K562 (cell line): Measurements from ENCODE around the gene SRC. TPM values are rescaled to one million over a fixed set of nuclear protein-coding genes. Genes with fewer than 3 reads are reported as not detected.

Source experiments
- CEBPB ChIP-seq: fragments of 450-650 bp; IDR thresholded peaks from 2 replicates; pipeline ENCODE4 v1.6.1; 2016; ENCODE audit warnings: missing genetic modification characterization, missing compliant biosample characterization
- EGR1 ChIP-seq: fragments of 450-650 bp; conservative IDR thresholded peaks from 2 replicates; pipeline ENCODE4 v1.6.1; 2017; ENCODE audit warnings: mild to moderate bottlenecking
- HDAC3 ChIP-seq: fragments of 450-650 bp; IDR thresholded peaks from 2 replicates; pipeline ENCODE4 v1.6.1; 2018; ENCODE audit warnings: borderline replicate concordance, mild to moderate bottlenecking, moderate library complexity; ENCODE audit not compliant: partially characterized antibody
- MEIS2 ChIP-seq: fragments of 450-650 bp; IDR thresholded peaks from 2 replicates; pipeline ENCODE4 v1.6.1; 2014; ENCODE audit warnings: mild to moderate bottlenecking; ENCODE audit not compliant: partially characterized antibody
- POLR2B ChIP-seq: fragments of 450-650 bp; IDR thresholded peaks from 2 replicates; pipeline ENCODE4 v1.6.1; 2018; ENCODE audit warnings: low read depth; ENCODE audit not compliant: partially characterized antibody
- REST ChIP-seq, 2 experiments: fragments of 450-650 bp; formaldehyde crosslinking in 1 of 2; IDR thresholded peaks; 2 replicates each; pipeline versions ENCODE4 v1.4.0 to v1.6.1; 2014 to 2020; ENCODE audit warnings: mild to moderate bottlenecking in 2 of 2, borderline replicate concordance in 1 of 2, low read depth in 1 of 2
- ZBTB2 ChIP-seq: fragments of 450-650 bp; IDR thresholded peaks from 2 replicates; pipeline ENCODE4 v1.6.1; 2016; ENCODE audit warnings: antibody characterized with exemption
- ZNF121 ChIP-seq: sonication (generic); formaldehyde crosslinking; conservative IDR thresholded peaks from 2 replicates; pipeline ENCODE4 v1.8.0; 2022; ENCODE audit warnings: missing genetic modification reagents
- ZNF239 ChIP-seq: fragments of 250-450 bp; sonication (Bioruptor Pico); IDR thresholded peaks from 2 replicates; pipeline ENCODE4 v1.4.0; 2020; ENCODE audit warnings: mild to moderate bottlenecking
- polyA plus RNA-seq, 8 experiments: library from polyadenylated mRNA; depleted of rRNA in 4 of 8; stranded (reverse) in 5 of 8; unstranded in 3 of 8; fragments of >200 nt; fragmentation: Nextera tagmentation in 2 of 8; fragmentation: Illumina TruSeq in 1 of 8; extraction: Ambion mirVana in 2 of 8; extraction: Trizol in 1 of 8; gene quantifications; 2 replicates each; pipeline versions ENCODE4 v1.2.1 to v1.2.3, GENCODE V29; 2011 to 2014; ENCODE audit warnings: inconsistent platforms in 1 of 8, missing spikeins in 1 of 8
- total RNA-seq, 7 experiments: library from RNA; depleted of rRNA in 6 of 7; stranded (reverse); fragments of >200 nt in 6 of 7; fragmentation: Illumina TruSeq in 2 of 7; extraction: Trizol in 2 of 7; gene quantifications; 2 replicates each; pipeline versions ENCODE4 v1.2.1 to v1.2.3, GENCODE V29; 2011 to 2021; ENCODE audit warnings: low replicate concordance in 1 of 7
- TF ChIP-seq, protein P1 (sequence below): sonication (generic); formaldehyde crosslinking; IDR thresholded peaks from 2 replicates; pipeline ENCODE4 v1.8.0; 2022; ENCODE audit warnings: missing genetic modification reagents, mild to moderate bottlenecking, moderate library complexity, borderline replicate concordance
- TF ChIP-seq, protein P2 (sequence below), 2 experiments: IDR thresholded peaks in 1 of 2; conservative IDR thresholded peaks in 1 of 2; 2 replicates each; pipeline ENCODE4 v1.6.1; 2016; ENCODE audit warnings: low read depth in 2 of 2, mild to moderate bottlenecking in 1 of 2, missing compliant biosample characterization in 1 of 2, missing genetic modification characterization in 1 of 2, moderate library complexity in 1 of 2

The SRC gene
- total and polyA plus RNA-seq, 9 of the 15 experiments (the other 6 are each of a cell fraction or from before 2014, with no cell fraction given): 0.06 to 8.5 (median 3.1) TPM

GRCh38 chr20:37396416-37397075 is 50.6 kb downstream of the SRC start (continued):
- no peak for TF ChIP-seq ZBTB2
- no peak for TF ChIP-seq HDAC3
- peak; percentile 55 for TF ChIP-seq MEIS2
- TF ChIP-seq, protein P1, sequence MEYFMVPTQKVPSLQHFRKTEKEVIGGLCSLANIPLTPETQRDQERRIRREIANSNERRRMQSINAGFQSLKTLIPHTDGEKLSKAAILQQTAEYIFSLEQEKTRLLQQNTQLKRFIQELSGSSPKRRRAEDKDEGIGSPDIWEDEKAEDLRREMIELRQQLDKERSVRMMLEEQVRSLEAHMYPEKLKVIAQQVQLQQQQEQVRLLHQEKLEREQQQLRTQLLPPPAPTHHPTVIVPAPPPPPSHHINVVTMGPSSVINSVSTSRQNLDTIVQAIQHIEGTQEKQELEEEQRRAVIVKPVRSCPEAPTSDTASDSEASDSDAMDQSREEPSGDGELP (CRISPR knock-in tag): peak; percentile 69; the same call in 1 of the 2 replicates
- TF ChIP-seq, protein P2, sequence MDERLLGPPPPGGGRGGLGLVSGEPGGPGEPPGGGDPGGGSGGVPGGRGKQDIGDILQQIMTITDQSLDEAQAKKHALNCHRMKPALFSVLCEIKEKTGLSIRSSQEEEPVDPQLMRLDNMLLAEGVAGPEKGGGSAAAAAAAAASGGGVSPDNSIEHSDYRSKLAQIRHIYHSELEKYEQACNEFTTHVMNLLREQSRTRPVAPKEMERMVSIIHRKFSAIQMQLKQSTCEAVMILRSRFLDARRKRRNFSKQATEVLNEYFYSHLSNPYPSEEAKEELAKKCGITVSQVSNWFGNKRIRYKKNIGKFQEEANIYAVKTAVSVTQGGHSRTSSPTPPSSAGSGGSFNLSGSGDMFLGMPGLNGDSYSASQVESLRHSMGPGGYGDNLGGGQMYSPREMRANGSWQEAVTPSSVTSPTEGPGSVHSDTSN (CRISPR knock-in tag; IDR thresholded peaks at IDR 0.05; ENCODE audit: low read depth): no peak
- TF ChIP-seq, protein P2 (tag; conservative IDR thresholded peaks at IDR 0.05; ENCODE audit: low read depth): peak; percentile 31; the same call in 1 of the 2 replicates
- peak; percentile 98 for TF ChIP-seq REST (IDR thresholded peaks at IDR 0.05; ENCODE audit: borderline replicate concordance)
- no peak for TF ChIP-seq REST (CRISPR knock-in tag; IDR thresholded peaks at IDR 0.05; ENCODE audit: low read depth)
- TF ChIP-seq ZNF121 (CRISPR knock-in tag): no peak
- peak; percentile 74 for TF ChIP-seq EGR1
- TF ChIP-seq CEBPB: no peak
- TF ChIP-seq ZNF239 (CRISPR knock-in tag): no peak
- TF ChIP-seq POLR2B: no peak
